HG03558 (cell line): ENCODE measurements around the gene LRRN4CL.
"Not testable (repeated sequence)": the region's sequence is repeated elsewhere in the genome, so short reads cannot be mapped to it uniquely, and the experiment has no call there.

Experiments
- ATAC-seq: cut with Tn5 transposase; IDR thresholded peaks from one replicate; pipeline ENCODE4 v1.9.1; 2021; ENCODE audit warnings: moderate number of reproducible peaks; ENCODE audit not compliant: unreplicated experiment; ENCODE audit errors: extremely low read depth

Gene LRRN4CL

GRCh38 chr11:62689421-62690183 lies at the start of gene LRRN4CL:
LRRN4CL (minus strand) TSS chr11:62689530; CDS start chr11:62688508, 1,022 bp downstream.
- no peak for ATAC-seq

DNA sequence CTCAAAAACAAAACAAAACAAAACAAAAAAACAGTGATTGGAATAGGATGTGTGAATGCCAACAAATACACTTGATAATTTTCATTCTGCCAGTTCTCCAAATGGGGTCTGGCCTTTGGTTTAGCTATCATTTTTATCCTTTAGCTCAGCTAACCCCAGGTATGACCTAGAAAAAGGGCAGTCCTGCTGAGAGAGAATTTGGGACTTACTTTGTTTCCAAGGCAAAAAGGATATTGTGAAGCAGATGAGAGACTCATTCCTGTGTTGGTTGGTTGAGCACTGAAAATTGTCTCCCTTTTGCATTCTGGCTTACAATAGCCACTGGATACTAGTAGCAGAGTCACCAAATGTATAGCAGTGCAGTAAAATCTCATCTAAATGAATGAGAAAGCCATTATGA lies 47.9 kb upstream of the LRRN4CL start:
- no peak for ATAC-seq

DNA sequence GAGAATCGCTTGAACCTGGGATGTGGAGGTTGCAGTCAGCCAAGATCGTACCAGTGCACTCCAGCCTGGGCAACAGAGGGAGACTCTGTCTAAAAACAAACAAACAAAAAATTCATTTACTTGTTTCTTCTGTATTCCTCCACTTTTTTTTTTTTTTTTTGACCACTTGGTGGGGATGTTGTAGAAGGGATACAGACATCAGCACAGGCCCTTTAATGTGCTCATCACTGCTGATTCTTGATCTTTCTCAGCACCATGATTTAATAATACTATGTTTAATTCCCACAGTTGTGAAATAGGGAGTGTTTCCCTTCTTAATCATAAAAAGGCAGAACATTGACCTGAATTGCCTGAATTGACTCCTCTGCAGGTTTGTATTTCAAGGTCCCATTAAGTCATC lies 43.5 kb upstream of the LRRN4CL start:
- no peak for ATAC-seq

DNA sequence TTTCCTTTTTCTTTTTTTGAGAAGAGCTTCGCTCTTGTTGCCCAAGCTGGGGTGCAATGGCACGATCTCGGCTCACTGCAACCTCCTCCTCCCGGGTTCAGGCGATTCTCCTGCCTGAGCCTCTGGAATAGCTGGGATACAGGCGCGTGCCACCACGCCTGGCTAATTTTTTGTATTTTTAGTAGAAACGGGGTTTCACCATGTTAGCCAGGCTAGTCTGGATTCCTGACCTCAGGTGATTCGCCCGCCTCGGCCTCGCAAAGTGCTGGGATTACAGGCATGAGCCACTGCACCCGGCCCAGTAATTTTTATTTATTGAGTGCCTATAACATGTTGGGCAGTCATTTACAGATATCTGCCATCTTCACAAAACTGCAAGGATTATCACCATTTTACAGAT lies 40.7 kb upstream of the LRRN4CL start:
- ATAC-seq: not testable (repeated sequence)

DNA sequence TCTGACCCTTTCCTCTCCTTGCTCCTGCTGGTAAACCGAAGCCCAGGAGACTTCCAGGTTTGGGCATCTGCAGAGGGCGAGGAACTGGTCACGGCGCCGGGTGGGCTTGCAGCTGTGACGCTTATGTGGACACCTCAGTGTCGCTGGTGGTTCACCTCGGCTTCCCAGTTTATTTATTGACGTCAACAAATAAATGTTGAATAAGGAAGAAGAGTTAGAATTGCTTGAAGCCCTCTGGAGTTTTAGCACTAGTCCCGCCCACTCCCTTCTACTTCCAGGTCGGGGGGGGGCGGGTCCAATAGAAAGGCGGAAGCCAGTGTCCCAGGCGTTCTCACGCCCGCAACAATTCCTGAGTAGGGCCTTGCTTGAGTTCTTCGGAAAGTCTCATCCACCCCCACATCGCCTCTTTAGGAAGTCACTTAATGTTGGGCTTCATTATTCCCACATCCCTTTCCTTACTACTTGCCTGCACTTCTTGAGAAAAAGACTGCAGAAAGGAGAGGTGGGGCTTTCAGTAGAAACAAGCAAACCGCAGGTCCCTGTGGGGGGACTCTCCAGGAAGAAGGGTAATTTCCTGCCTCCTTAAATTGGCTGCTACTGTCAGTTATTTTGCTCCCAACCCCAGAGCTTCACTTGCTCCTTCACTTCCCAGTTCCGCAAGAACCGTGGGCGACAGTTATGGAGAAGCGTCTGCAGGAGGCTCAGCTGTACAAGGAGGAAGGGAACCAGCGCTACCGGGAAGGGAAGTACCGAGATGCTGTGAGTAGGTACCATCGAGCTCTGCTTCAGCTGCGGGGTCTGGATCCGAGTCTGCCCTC lies 39.0 kb upstream of the LRRN4CL start, which contains the start of gene TTC9C:
TSS of gene TTC9C (plus strand) at position 316 of the 818 bp plus-strand sequence. CDS start at position 679, 363 bp downstream.
- ATAC-seq: no peak

DNA sequence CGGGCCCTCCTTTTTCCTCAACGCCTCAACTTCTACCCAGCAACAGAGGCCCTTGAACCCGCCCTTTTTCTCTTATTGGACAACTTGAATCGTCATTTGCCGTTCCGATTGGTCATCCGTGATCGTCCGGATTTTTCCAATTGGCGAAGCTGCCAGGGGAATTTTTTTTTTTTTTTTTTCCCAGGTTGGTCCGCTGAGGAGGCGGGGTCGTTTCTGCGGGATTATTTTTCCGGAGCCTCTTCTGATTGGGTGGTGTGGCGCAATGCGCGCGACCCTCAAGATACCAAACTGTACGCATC lies 38.5 kb upstream of the LRRN4CL start:
- peak; percentile 27 for ATAC-seq

DNA sequence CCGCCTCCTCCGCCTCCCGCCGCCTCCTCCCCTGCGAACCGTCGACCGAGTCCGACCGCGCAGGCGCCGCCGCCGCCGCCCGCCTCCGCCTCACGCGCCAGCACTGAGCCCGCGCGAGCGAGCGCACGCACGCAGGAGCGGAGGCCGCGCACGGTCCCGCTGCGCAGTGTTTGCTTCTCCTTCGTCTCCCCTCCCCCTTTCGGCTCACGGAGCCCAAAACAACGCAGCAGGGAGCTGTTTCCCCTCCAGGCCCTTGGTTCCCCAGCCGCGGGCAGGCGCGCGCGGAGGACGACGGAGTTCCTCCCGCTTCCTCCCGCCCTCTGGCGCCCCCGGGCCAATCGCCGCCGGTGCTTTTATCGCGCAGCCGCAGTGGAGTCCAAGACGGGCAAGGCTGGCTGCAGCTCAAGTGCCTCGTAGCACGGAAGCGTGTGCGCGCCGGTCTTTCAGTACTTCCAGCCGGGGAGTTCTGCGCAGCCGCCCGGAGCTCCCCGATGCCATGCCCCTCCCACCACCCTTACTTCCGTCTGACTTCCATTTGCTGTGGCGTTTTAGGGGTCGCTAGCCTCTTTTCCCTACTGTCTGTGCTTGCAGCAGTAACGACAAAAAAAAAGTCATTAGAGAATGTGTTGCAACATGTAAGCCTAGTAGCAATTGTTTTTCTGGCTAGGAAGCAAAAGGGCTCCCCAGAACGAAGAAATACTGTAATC lies 38.0 kb upstream of the LRRN4CL start, which contains the start of gene HNRNPUL2:
TSS of gene HNRNPUL2 (minus strand) at position 293 of the 707 bp plus-strand sequence. CDS start 301 bp downstream, outside the sequence.
- ATAC-seq: peak; percentile 42

DNA sequence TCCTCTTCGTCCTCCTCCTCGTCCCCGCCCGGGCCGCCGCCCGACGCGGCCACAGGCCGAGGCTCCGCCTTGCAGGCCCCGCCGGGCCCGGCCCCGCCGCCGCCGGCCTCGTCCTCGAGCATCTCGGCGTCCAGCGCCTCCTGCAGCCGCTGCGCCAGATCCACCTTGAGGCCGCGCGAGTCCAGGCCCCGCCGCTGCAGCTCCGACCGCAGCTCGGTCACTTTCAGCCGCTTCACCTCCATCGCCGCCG lies 37.5 kb upstream of the LRRN4CL start:
- ATAC-seq: no peak

GRCh38 chr11:62726156-62726914 lies 37.0 kb upstream of the LRRN4CL start:
- ATAC-seq: no peak

GRCh38 chr11:62725646-62726045 lies 36.3 kb upstream of the LRRN4CL start:
- no peak for ATAC-seq

DNA sequence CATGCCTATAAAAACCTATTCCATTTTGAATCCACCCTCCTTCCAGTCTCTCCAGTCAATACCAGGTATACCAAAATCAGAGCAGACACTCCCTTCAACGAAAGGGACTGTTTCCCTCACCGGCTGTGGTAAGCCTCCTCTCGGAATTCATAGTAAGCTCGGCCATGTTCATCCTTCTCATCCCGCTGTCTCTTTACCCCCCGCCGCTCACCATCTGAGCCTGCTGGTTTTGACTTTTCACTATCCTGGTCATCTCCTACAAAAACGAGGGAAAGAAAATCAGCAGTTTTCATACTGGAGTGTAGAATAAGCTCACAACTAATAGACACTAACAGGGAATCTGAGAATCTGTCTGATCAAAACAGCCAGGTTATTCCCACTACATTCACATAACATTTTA lies 34.8 kb upstream of the LRRN4CL start:
- no peak for ATAC-seq

GRCh38 chr11:62721994-62722393 lies 32.7 kb upstream of the LRRN4CL start:
- no peak for ATAC-seq

- ATAC-seq: no peak
Observed at GRCh38 chr11:62719302-62719978, 30.1 kb upstream of the LRRN4CL start.

GRCh38 chr11:62716816-62717215 lies 27.5 kb upstream of the LRRN4CL start:
- no peak for ATAC-seq

GRCh38 chr11:62716206-62716605 lies 26.9 kb upstream of the LRRN4CL start:
- ATAC-seq: no peak

DNA sequence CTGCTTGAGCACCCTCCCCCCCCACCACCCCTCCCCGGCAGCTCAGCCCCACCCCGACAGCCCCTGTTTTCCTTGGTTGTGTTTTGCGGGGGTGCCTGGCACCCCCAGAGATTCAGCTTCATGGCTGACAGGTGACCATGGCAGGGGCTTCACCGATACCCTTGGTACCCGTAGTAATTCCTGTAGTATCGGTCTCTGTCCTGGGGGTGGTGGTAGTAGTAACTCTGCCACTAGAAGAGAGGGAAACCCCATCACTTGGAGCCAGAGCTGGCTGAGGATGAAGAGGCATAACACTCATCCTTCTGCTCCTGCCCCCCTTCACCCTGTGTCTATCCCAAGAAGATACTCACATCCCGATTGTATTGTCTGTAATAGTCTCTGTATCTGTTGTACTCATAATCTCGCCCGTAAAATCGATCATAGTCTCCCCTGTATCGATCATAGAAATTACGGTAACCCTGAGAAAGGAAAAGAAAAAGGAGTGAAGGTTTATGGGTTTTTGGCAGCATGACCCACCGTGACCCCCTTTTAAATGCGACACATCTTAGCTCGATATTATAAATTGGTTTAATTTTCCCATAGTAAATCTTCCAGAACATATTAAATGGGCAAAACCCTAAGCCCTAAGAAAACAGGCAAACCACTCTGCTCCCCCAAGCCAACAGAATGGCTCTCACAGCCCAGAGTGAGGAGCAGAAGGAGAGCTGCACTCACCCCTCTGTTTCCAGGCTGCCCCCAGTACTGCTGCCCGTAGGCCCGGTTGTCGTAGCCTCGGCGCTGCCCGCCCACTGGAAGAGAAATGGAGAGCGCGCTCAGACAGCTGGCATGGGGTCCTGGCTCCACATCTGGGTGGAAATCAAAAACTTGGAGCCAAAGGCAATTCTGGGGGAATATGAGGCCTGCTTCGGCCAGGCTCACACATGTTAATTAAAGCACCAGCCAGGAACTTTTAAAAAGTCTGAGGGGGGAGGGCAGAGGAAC lies 26.1 kb upstream of the LRRN4CL start:
- ATAC-seq: no peak

- no peak for ATAC-seq
Observed at GRCh38 chr11:62713343-62713742, 24.0 kb upstream of the LRRN4CL start.

GRCh38 chr11:62712861-62713260 lies 23.5 kb upstream of the LRRN4CL start:
- no peak for ATAC-seq
